IPS-20b (cell line): Measurements from ENCODE around the gene ZNF683.

ENCODE experiments used
- H3K27ac ChIP-seq: one replicate; pipeline ENCODE4 v1.5.1; 2013; ENCODE audit warnings: low read length
- H3K27me3 ChIP-seq: 2 replicates; pipeline ENCODE4 v1.6.1; 2013; ENCODE audit warnings: mild to moderate bottlenecking, low read length, inconsistent platforms; ENCODE audit not compliant: insufficient read depth
- H3K36me3 ChIP-seq: 2 replicates; pipeline ENCODE4 v1.6.1; 2013; ENCODE audit warnings: low read depth, mild to moderate bottlenecking, inconsistent platforms, low read length, moderate library complexity; ENCODE audit not compliant: insufficient read depth
- H3K4me1 ChIP-seq: 2 replicates; pipeline ENCODE4 v1.6.1; 2013; ENCODE audit warnings: mild to moderate bottlenecking, control low read depth, inconsistent platforms, low read length, moderate library complexity; ENCODE audit not compliant: insufficient read depth
- H3K4me3 ChIP-seq: 2 replicates; pipeline ENCODE4 v1.5.1; 2013; ENCODE audit warnings: mild to moderate bottlenecking, low read length, inconsistent platforms
- H3K9ac ChIP-seq: 2 replicates; pipeline ENCODE4 v1.6.1; 2013; ENCODE audit warnings: low read depth, mild to moderate bottlenecking, inconsistent platforms, low read length, moderate library complexity
- H3K9me3 ChIP-seq: 2 replicates; pipeline ENCODE4 v1.6.1; 2013; ENCODE audit warnings: mild to moderate bottlenecking, low read depth, low read length, inconsistent platforms; ENCODE audit not compliant: insufficient read depth

The ZNF683 gene

DNA sequence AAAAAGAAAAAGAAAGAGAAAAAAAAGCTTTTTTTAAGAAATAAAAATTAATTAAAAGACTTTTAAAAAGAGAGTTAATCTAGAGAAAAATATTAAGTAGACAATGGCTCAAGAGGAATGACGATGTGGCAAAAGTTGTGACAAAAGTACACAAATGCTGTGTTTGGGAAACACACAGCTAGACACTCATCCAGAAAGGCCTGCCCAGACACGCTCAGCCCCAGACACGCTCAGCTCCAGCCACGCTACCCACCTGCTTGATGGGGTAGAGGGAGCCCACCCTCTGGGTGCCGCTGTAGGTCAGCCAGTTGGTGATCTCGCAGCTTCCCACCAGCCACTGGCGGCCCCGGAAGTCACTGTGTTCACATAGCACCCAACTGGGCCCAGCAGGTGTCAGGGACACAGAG, 44.6 kb downstream of the ZNF683 start:
- H3K36me3 ChIP-seq, result peaks cover 46% of the 10 kb centered on the region

DNA sequence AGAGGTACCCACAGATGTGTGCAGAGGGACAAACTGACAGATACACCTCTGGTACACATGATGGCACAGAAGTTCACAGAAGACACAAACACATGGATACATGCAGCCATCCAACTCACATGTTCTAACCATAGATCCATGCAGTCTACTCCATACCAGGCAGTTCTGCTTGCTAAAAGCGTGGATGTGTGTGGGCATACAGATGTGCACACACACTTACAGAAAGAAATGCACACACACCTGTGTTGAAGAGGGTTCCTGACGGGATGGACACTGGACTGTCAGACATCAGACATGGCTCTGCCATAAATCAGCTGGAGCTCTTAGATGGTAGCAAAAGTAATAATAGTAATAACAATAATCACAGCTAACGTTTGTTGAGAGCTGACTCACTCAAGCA, 48.0 kb downstream of the ZNF683 start:
- H3K36me3 ChIP-seq, result peaks cover 49% of the 10 kb centered on the region
- no peak overlapping the region for H3K4me3 ChIP-seq
- no peak overlapping the region for H3K9ac ChIP-seq

More for the DNA sequence above, 44.6 kb downstream of the ZNF683 start:
- H3K9me3 ChIP-seq, result no peaks in the 10 kb centered on the region
- no peak overlapping the region for H3K9ac ChIP-seq
- no peak overlapping the region for H3K4me3 ChIP-seq
- H3K27ac ChIP-seq, result no peak overlapping the region
- no peaks in the 10 kb centered on the region for H3K27me3 ChIP-seq
- H3K4me1 ChIP-seq, result no peaks in the 10 kb centered on the region

DNA sequence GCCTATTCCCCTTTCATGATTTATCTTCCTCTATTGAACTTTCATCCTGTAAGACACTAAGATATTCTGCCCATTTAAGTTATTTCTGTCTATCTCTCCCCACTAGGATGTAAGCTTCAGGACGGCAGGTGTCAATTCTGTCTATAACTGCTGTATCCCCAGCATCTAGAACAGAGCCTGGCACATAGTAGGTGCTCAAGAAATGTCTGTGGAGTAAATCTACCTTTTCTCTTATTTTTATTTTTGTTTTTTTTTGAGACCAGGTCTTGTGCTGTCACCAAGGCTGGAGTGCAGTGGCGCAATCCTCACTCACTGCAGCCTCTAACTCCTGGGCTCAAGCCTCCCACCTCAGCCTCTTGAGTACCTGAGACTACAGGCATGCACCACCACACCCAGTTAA, 49.2 kb downstream of the ZNF683 start:
- no peaks in the 10 kb centered on the region for H3K27me3 ChIP-seq
- H3K27ac ChIP-seq, result no peak overlapping the region
- H3K9ac ChIP-seq, result no peak overlapping the region
- no peaks in the 10 kb centered on the region for H3K4me1 ChIP-seq
- H3K36me3 ChIP-seq, result peaks cover 49% of the 10 kb centered on the region
- no peaks in the 10 kb centered on the region for H3K9me3 ChIP-seq
- H3K4me3 ChIP-seq, result no peak overlapping the region

More for the DNA sequence above, 48.0 kb downstream of the ZNF683 start:
- Histone ChIP-seq H3K27ac (no peak overlapping the region), H3K4me1 (no peaks in the 10 kb centered on the region), H3K9me3 (no peaks in the 10 kb centered on the region), H3K27me3 (no peaks in the 10 kb centered on the region)

DNA sequence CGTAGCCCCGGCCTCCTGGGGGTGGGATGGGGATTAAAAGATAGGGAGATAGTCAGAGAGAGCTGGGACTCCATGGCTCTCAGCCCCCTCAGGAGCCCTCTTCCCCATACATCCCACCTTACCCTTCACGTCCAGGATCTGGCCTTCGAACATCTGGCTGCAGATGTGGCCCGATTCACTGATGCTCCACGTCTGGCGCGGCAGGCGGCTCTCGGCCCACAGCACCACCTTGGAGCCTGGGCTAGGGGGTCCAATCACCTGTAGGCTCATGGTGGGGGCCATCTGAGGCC, 50.6 kb downstream of the ZNF683 start:
- Histone ChIP-seq H3K4me3 (no peak overlapping the region), H3K9ac (no peak overlapping the region), H3K27me3 (no peaks in the 10 kb centered on the region), H3K9me3 (no peaks in the 10 kb centered on the region), H3K27ac (no peak overlapping the region), H3K36me3 (peaks cover 45% of the 10 kb centered on the region), H3K4me1 (peaks cover 10% of the 10 kb centered on the region)

GRCh38 chr1:26321315-26322041, 51.1 kb downstream of the ZNF683 start:
- Histone ChIP-seq H3K27ac (no peak overlapping the region), H3K9ac (peak overlapping the region; percentile 58; the same call in 1 of the 2 replicates), H3K4me1 (peaks cover 10% of the 10 kb centered on the region), H3K27me3 (no peaks in the 10 kb centered on the region), H3K9me3 (no peaks in the 10 kb centered on the region), H3K4me3 (no peak overlapping the region), H3K36me3 (peaks cover 45% of the 10 kb centered on the region)

- H3K4me3 ChIP-seq, result no peak overlapping the region
- no peaks in the 10 kb centered on the region for H3K27me3 ChIP-seq
- H3K27ac ChIP-seq, result no peak overlapping the region
- H3K4me1 ChIP-seq, result peaks cover 10% of the 10 kb centered on the region
- no peaks in the 10 kb centered on the region for H3K9me3 ChIP-seq
- no peak overlapping the region; the same call in 1 of the 2 replicates for H3K9ac ChIP-seq
- H3K36me3 ChIP-seq, result peaks cover 44% of the 10 kb centered on the region
Measured at GRCh38 chr1:26320896-26321295, 51.7 kb downstream of the ZNF683 start.

DNA sequence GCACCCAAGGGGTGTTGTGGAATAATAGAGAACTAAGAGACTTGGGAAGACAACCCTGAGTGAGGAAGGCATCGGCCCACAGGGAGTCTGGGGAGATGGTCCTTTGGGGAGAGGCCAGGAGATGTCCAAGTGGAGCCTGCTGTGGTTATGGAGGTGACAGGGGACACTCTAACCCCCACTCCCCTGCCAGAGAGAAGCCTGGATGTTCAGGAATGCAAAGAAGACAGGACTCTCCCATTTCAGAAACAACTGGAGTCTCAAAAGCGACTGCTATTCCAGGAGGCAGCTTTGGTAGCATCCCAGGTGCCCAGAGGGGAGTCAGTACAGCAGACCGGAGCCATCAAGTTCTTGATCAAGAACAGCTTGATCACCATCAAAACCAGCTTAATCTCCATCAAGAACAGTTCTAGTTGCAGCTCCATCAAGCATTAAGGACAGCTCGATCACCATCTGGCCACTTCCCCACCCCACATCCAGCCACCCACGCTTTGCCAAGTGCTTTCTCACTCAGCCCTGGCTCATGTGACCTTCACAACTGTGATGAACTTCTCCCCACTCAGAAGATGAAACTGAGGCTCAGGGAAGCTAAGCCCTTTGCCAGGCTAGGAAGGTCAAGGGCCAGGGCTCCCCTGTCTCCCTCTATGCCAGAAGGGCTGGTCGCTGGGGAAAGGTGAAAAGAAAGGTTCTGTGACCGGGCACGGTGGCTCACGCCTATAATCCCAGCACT, 54.0 kb downstream of the ZNF683 start:
- Histone ChIP-seq H3K27ac (no peak overlapping the region), H3K4me3 (no peak overlapping the region), H3K27me3 (no peaks in the 10 kb centered on the region), H3K9ac (0 out of 2 replicates have a peak overlapping the region, but pooled peaks have one; percentile 29), H3K36me3 (peaks cover 23% of the 10 kb centered on the region), H3K9me3 (no peaks in the 10 kb centered on the region), H3K4me1 (peaks cover 13% of the 10 kb centered on the region)

DNA sequence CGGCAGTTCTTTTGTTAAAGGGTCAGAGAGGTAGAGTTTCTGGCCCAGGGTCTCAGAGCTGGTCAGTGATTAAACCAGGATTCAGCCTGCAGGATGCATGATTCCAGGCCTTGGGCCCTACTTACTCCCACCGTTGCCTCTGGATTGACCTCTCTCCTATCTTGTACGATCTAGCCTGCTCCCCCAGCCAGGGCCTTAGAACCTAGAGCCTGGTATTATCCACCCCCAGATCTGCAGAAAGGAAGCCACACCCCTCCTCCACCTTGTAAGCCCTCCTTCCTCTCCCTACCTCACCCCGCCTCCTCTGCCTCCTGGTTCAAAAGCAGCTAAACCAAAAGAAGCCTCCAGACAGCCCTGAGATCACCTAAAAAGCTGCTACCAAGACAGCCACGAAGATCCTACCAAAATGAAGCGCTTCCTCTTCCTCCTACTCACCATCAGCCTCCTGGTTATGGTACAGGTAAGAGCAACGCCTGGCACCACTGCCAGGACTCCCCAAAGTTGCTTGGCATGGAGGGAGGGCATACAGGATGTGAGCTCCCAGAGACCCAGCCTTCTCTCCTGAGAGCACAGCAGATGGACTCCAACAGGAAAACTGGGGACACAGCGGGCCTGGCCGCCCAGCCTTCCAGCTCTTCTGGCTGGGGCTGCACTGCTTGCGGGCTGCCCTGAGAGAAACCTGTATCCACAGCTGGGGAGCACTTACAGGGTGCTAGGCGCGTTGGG, 54.8 kb downstream of the ZNF683 start, which contains the start of gene CD52:
Gene CD52 (plus strand): TSS at position 347 of the 726 bp plus-strand sequence. CDS start 60 bp downstream, at position 407.
- Histone ChIP-seq H3K4me1 (peaks cover 13% of the 10 kb centered on the region), H3K27me3 (no peaks in the 10 kb centered on the region), H3K4me3 (no peak within 1 kb of the TSS), H3K9me3 (no peaks in the 10 kb centered on the region), H3K9ac (peak within 1 kb of the TSS; percentile 29; the same call in 1 of the 2 replicates), H3K27ac (no peak within 1 kb of the TSS), H3K36me3 (peaks cover 16% of the 10 kb centered on the region)

GRCh38 chr1:26317146-26317545, 55.4 kb downstream of the ZNF683 start:
- Histone ChIP-seq H3K9ac (peak overlapping the region; percentile 29; the same call in 1 of the 2 replicates), H3K36me3 (0 out of 2 replicates have a peak, but pooled peaks cover 10% of the 10 kb centered on the region), H3K9me3 (no peaks in the 10 kb centered on the region), H3K4me1 (peaks cover 13% of the 10 kb centered on the region), H3K4me3 (no peak overlapping the region), H3K27ac (no peak overlapping the region), H3K27me3 (no peaks in the 10 kb centered on the region)

DNA sequence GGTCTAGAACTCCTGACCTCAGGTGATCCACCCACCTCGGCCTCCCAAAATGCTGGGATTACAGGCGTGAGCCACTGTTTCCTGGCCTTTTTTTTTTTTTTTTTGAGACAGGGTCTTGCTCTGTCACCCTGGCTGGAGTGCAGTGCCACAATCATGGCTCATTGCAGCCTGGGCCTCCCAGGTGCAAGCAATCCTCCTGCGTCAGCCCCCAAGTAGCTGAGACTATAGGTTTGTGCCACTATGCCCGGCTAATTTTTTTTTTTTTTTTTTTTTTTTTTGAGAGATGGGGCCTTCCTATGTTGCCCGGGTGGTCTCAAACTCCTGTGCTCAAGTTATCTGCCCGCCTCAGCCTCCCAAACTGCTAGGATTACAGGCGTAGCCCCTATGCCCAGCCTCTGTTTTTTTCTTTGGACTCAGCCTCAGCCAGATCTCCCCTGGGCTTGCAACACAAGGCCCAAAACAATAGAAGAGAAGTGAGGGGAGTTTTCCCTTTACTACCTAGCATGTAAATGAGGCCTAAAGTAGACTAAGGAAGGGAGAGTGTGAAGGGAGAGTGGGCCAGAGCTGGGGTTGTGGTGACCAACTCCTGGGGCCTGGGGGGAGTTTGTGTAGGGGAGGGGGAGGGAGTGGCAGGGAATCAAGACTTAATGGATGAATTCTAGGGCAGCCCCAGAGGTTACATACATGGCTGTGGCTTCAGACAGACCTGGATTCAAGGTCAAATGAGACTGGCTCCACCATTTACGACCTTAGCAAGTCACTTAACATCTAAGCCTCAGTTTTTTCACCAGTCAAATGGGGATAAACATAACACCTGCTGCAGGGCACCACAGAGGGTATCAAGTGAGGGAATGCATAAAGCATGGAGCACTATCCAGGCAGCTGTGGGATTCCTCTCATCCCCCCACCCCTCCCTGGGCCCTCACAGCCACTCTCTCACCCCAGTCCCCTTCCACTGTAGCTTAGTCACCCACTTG, 56.4 kb downstream of the ZNF683 start:
- no peak overlapping the region for H3K27ac ChIP-seq
- H3K4me3 ChIP-seq, result no peak overlapping the region
- H3K27me3 ChIP-seq, result no peaks in the 10 kb centered on the region
- peaks cover 13% of the 10 kb centered on the region for H3K4me1 ChIP-seq
- H3K9me3 ChIP-seq, result no peaks in the 10 kb centered on the region
- no peak overlapping the region for H3K9ac ChIP-seq
- H3K36me3 ChIP-seq, result 0 out of 2 replicates have a peak, but pooled peaks cover 2% of the 10 kb centered on the region

GRCh38 chr1:26314501-26314900, 58.0 kb downstream of the ZNF683 start:
- no peaks in the 10 kb centered on the region for H3K36me3 ChIP-seq
- no peaks in the 10 kb centered on the region for H3K27me3 ChIP-seq
- peaks cover 13% of the 10 kb centered on the region for H3K4me1 ChIP-seq
- H3K9me3 ChIP-seq, result no peaks in the 10 kb centered on the region
- H3K4me3 ChIP-seq, result no peak overlapping the region
- H3K27ac ChIP-seq, result no peak overlapping the region
- no peak overlapping the region for H3K9ac ChIP-seq
